ENCODE results near the gene IL1RN.

IL1RN gene

GRCh38 chr2:113157118-113157896 is 29.9 kb downstream of the IL1RN start:
- FAIRE-seq, result no peak

GRCh38 chr2:113157897-113158753 is 30.7 kb downstream of the IL1RN start:
- FAIRE-seq, result no peak

- no peak for FAIRE-seq
Observed at GRCh38 chr2:113158884-113159553, 31.6 kb downstream of the IL1RN start.

GRCh38 chr2:113160248-113160647 is 32.9 kb downstream of the IL1RN start:
- FAIRE-seq, result no peak

GRCh38 chr2:113160962-113161361 is 33.6 kb downstream of the IL1RN start:
- FAIRE-seq, result no peak

- no peak for FAIRE-seq
Observed at GRCh38 chr2:113162173-113162572, 34.8 kb downstream of the IL1RN start.

- FAIRE-seq, result no peak
Observed at GRCh38 chr2:113162869-113163268, 35.5 kb downstream of the IL1RN start.

GRCh38 chr2:113164215-113164929 is 37.0 kb downstream of the IL1RN start:
- FAIRE-seq, result no peak

GRCh38 chr2:113164930-113165585 is 37.7 kb downstream of the IL1RN start:
- no peak for FAIRE-seq

GRCh38 chr2:113166187-113166645 is 38.8 kb downstream of the IL1RN start:
- FAIRE-seq, result no peak

GRCh38 chr2:113167115-113167932 is 39.9 kb downstream of the IL1RN start:
- no peak for FAIRE-seq

- no peak for FAIRE-seq
Observed at GRCh38 chr2:113167962-113168340, 40.6 kb downstream of the IL1RN start.

- no peak for FAIRE-seq
Observed at GRCh38 chr2:113169002-113169530, 41.7 kb downstream of the IL1RN start.

- no peak for FAIRE-seq
Observed at GRCh38 chr2:113169586-113169985, 42.2 kb downstream of the IL1RN start.

GRCh38 chr2:113171334-113172075 is 44.1 kb downstream of the IL1RN start:
- FAIRE-seq, result no peak

GRCh38 chr2:113172721-113173541 is 45.5 kb downstream of the IL1RN start:
- FAIRE-seq, result no peak

GRCh38 chr2:113173542-113174375 is 46.4 kb downstream of the IL1RN start, which contains the start of gene PSD4:
Gene PSD4 (plus strand): TSS chr2:113173971. CDS start chr2:113182457, 8,486 bp downstream.
- FAIRE-seq, result no peak

- no peak for FAIRE-seq
Observed at GRCh38 chr2:113174376-113174750, 47.0 kb downstream of the IL1RN start.

Measured in endometrium (tissue), 2 donors.